ENCODE data around the gene DCP1B. TPM values are rescaled to one million over a fixed set of nuclear protein-coding genes. Genes with fewer than 3 reads are reported as not detected.

Gene DCP1B
- total and polyA plus RNA-seq, 10 donors: 5.5 to 20.8 (median 13.8) TPM

DNA sequence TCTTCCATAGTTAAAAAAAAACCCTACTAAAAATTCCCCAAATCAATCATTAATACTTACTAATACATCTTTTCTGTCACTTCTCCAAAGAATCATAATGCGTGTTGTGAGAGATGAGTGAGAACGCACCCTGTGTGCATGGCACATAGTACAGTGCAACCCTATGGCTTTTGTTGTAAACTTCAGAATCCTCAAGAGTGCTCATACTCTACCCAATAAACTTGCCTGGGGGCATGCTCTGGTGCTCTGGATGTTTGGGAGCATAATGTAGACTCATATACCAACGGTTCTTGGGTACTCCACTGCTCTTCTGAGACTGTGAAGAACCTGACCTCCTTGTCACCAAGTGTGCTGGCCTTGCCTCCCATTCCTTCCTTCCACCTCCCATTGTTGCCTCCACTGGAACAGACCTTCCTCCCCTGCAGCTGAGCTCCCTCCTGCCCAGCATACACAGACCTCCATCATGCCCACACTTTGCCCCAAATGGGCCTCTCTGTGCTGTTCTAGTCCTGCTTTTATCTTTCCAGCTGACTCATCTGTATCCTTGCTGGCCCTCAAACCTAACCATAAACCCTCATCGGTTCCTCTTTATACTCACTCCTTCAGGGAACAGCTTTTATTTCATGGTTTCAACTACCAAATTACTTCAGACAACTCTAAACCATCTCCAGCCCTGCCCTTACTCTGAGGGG, 8.9 kb downstream of the DCP1B start:
- no peak for TF ChIP-seq POLR2A (IDR thresholded peaks at IDR 0.05)
- TF ChIP-seq, protein P1, sequence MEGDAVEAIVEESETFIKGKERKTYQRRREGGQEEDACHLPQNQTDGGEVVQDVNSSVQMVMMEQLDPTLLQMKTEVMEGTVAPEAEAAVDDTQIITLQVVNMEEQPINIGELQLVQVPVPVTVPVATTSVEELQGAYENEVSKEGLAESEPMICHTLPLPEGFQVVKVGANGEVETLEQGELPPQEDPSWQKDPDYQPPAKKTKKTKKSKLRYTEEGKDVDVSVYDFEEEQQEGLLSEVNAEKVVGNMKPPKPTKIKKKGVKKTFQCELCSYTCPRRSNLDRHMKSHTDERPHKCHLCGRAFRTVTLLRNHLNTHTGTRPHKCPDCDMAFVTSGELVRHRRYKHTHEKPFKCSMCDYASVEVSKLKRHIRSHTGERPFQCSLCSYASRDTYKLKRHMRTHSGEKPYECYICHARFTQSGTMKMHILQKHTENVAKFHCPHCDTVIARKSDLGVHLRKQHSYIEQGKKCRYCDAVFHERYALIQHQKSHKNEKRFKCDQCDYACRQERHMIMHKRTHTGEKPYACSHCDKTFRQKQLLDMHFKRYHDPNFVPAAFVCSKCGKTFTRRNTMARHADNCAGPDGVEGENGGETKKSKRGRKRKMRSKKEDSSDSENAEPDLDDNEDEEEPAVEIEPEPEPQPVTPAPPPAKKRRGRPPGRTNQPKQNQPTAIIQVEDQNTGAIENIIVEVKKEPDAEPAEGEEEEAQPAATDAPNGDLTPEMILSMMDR (IDR thresholded peaks at IDR 0.05 in 8 of 11, conservative IDR thresholded peaks at IDR 0.05 in 3 of 11): no peak
- no peak for TF ChIP-seq POLR2AphosphoS5 (IDR thresholded peaks at IDR 0.05)
- H3K27ac ChIP-seq: no peak overlapping the region
- 81 to 90% (median 84%) methylated on average over 4 of the region's 4 CpGs for WGBS, 5 donors
- H3K9me3 ChIP-seq: no peaks in the 10 kb centered on the region
- intact Hi-C loops (cut with DNase I; ENCODE audit: low total_unique reads): no loop called here
- H3K4me3 ChIP-seq: no peak overlapping the region
- no peaks in the 10 kb centered on the region for H3K27me3 ChIP-seq (replicated peaks in 1 of 7)
- DNase-seq: no peak
- H3K36me3 ChIP-seq: peaks cover 0 to 68% (median 21%) of the 10 kb centered on the region in 6 donors
- peaks cover 0 to 38% (median 5%) of the 10 kb centered on the region in 6 donors for H3K4me1 ChIP-seq

DNA sequence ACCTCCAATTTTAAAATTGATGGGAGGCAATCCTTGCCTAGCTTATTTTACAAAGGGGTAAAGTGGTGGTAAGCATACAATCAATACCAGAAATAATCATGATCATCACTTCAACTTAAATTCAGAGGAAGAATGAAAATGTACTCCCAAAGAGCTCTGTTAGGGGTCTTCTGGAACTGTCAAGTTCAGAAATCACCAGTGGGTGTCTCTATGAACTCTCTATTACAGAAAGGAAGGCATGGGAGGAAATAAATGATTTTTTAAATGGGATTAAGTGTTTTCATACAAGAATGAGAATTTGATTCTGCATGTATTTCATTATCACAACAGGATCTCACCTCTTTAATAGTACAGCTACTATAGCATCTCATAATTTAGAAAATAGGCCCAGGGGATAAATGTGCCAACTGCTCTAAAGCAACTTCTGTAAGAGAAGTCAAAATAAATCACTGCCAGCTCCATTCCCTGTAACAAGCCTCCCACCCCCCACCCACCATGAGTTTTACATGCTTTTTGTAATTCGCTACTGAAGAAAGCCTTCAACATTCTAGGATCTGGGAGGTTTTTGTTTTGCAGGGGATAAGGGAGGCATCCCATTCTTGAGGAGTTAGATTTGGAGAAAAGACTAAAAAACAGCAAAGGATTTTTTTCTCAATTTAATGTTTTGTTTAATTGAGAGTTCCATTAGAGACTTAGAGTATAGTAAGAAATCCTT, 9.7 kb downstream of the DCP1B start:
- no peak for DNase-seq
- no peaks in the 10 kb centered on the region for H3K27me3 ChIP-seq (replicated peaks in 1 of 7)
- H3K27ac ChIP-seq: peak overlapping the region in 5 of 8 donors; percentile 25 to 68 (median 56)
- H3K36me3 ChIP-seq: peaks cover 0 to 76% (median 21%) of the 10 kb centered on the region in 6 donors
- no peaks in the 10 kb centered on the region for H3K9me3 ChIP-seq
- no peak for TF ChIP-seq POLR2A (IDR thresholded peaks at IDR 0.05)
- no peak for TF ChIP-seq POLR2AphosphoS5 (IDR thresholded peaks at IDR 0.05)
- TF ChIP-seq, protein P1 (IDR thresholded peaks at IDR 0.05 in 8 of 11, conservative IDR thresholded peaks at IDR 0.05 in 3 of 11): no peak
- H3K4me1 ChIP-seq: peaks cover 0 to 31% (median 5%) of the 10 kb centered on the region in 6 donors
- intact Hi-C loops (cut with DNase I; ENCODE audit: low total_unique reads): no loop called here
- WGBS, 5 donors: 96 to 100% (median 98%) methylated on average over 1 of the region's 1 CpG
- H3K4me3 ChIP-seq: no peak overlapping the region

DNA sequence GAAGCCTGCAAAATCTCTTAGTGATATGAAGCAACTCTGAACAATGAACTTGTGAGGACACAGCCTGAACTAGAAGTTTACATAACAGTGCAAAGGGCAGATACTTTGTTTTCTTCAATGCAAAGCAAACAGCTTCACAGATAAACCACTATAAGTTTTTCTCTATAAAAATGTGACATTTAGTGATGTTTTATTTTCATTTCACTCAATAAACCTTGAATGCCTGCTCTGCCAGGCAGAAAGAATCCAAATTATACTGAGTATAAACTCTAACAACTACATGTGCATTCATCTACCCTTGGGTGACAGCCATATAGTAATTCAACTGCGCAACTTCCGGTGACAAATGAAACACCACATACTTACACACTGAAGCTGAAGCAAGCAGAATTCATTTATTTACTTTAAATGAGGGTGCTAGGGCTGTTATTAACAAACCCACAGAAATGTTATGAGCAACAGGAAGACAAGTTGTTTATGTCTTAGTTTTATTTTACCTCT, 10.3 kb downstream of the DCP1B start:
- intact Hi-C loops (cut with DNase I; ENCODE audit: low total_unique reads): no loop called here
- 75 to 87% (median 79%) methylated on average over 2 of the region's 2 CpGs for WGBS, 5 donors
- peak overlapping the region in 5 of 8 donors; percentile 25 to 68 (median 56) for H3K27ac ChIP-seq
- TF ChIP-seq POLR2A (IDR thresholded peaks at IDR 0.05) (no peak), POLR2AphosphoS5 (IDR thresholded peaks at IDR 0.05) (no peak)
- TF ChIP-seq, protein P1 (IDR thresholded peaks at IDR 0.05 in 8 of 11, conservative IDR thresholded peaks at IDR 0.05 in 3 of 11): no peak
- no peaks in the 10 kb centered on the region for H3K27me3 ChIP-seq (replicated peaks in 1 of 7)
- H3K9me3 ChIP-seq: no peaks in the 10 kb centered on the region
- DNase-seq: no peak
- H3K36me3 ChIP-seq: peaks cover 0 to 82% (median 21%) of the 10 kb centered on the region in 6 donors
- H3K4me1 ChIP-seq: peaks cover 0 to 26% (median 5%) of the 10 kb centered on the region in 6 donors
- no peak overlapping the region for H3K4me3 ChIP-seq

DNA sequence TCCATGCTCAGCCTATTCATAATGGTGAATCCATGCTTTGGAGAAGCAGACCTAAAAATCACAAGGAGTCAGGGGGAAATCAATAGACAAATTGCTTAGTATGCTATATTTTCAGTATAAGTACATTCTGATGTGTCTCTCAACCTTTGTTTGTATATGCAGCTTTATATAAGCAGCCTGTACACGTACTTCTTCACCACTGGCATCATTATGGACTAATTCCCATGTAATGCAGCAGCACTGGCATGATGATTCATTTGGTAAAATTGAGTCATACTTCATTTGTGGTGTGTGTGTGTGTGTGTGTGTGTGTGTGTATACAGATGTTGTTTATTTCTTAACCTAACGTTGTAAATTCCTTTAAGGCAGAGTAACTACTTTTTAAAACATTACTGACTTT, 10.9 kb downstream of the DCP1B start:
- Histone ChIP-seq H3K36me3 (peaks cover 0 to 88% (median 22%) of the 10 kb centered on the region in 6 donors), H3K27me3 (replicated peaks in 1 of 7) (no peaks in the 10 kb centered on the region), H3K4me1 (peaks cover 0 to 20% (median 5%) of the 10 kb centered on the region in 6 donors), H3K9me3 (no peaks in the 10 kb centered on the region), H3K4me3 (no peak overlapping the region), H3K27ac (peak overlapping the region in 3 of 8 donors; percentile 56 to 68 (median 65))
- no peak for DNase-seq
- intact Hi-C loops (cut with DNase I; ENCODE audit: low total_unique reads): no loop called here
- TF ChIP-seq, protein P1 (IDR thresholded peaks at IDR 0.05 in 8 of 11, conservative IDR thresholded peaks at IDR 0.05 in 3 of 11): no peak
- TF ChIP-seq POLR2AphosphoS5 (IDR thresholded peaks at IDR 0.05) (no peak), POLR2A (IDR thresholded peaks at IDR 0.05) (no peak)
- 64 to 76% (median 64%) methylated on average over 2 of the region's 2 CpGs for WGBS, 5 donors
